ENCODE results near the gene PRPF19.
"Not testable (repeated sequence)": the region's sequence is repeated elsewhere in the genome, so short reads cannot be mapped to it uniquely, and the experiment has no call there.

The PRPF19 gene

DNA sequence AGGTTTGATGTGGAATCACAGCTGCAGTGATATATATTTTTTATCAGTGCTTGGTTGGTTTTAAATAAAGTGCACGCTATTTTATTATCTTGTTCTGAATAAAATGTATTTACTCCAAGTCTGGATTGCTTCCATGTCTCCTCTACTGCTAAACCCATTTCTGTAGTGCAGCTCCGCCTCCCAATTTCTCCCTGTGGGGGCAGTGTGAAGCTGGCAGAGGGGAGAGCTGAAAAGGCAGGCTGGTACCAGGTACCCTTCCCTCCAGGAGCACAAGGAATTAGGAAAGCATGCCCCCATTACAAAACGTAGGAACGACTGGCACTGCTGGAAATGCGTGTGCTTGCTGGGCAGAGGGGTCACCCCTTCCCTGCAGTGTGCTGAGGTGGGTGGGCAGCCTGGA, 16.9 kb upstream of the PRPF19 start:
- no peak for DNase-seq (ENCODE audit: low spot score)

DNA sequence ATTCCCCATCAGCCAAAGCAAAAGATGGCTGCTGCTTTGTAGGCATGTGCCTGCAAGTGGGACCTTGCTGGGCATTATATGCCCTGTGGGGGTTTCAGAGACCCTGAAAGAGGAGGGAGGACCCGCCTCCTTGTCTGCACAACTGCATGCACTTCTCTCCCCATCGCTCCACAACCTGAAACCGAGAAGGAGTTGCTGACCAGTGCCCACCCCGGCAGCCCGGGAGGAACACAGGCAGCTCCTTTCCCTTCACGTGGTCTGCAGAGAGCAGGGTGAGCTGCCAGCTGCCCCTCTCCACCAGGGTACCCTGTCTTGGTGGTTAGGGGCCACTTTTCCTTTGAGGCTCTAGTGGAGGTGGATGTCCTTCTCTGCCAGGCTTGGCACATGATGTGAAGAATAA, 16.5 kb upstream of the PRPF19 start:
- no peak for DNase-seq (ENCODE audit: low spot score)

DNA sequence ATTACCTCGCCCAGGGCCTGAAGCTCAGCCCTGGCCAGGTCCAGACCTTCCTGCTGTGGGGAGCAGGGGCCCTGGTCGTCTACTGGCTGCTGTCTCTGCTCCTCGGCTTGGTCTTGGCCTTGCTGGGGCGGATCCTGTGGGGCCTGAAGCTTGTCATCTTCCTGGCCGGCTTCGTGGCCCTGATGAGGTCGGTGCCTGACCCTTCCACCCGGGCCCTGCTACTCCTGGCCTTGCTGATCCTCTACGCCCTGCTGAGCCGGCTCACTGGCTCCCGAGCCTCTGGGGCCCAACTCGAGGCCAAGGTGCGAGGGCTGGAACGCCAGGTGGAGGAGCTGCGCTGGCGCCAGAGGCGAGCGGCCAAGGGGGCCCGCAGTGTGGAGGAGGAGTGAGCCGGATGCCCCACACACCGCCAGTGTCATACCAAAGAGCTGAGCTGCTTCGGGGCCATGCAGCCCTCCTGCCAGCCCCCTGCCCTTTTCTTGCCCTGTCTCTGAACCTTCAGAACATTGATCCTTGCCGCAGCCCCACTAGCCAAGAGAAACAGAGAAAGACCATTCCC, 15.5 kb upstream of the PRPF19 start:
- no peak for DNase-seq (ENCODE audit: low spot score)

DNA sequence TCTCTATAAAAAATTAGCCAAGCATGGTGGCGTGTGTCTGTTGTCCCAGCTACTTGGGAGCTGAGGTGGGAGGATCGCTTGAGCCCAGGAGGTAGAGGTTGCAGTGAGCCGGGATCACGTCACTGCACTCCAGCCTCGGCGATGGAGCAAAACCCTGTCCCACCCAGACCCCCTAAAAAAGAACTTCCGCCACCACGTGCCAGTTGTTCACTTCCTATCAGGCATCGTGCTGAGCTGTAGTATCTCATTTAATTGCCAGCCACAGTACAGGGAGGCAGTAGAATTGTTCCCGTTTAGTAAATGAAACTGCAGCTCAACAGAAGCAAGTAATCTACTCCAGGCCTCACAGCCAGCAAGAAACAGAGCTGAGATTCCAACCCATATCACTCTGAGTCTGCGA, 14.9 kb upstream of the PRPF19 start:
- DNase-seq (ENCODE audit: low spot score), result no peak

DNA sequence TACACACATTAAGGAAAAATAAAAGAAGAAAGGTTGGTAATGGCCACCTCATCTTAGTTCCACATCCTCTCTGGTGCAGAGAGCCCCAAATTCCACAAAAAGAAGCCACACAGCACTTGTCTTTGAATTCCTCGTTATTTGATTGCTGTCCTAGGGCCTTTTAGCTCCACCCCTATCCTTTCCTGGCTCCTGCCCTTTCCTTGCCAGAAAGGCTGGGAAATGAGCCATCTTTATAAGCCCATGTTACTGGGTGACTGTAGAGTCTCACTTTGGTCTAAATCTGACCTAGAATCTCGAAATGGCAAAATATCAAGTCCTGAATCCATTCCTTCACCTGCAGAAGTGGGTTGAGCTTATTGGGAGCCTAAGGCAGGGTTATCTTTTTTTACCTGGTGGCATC, 13.6 kb upstream of the PRPF19 start:
- DNase-seq (ENCODE audit: low spot score), result no peak

DNA sequence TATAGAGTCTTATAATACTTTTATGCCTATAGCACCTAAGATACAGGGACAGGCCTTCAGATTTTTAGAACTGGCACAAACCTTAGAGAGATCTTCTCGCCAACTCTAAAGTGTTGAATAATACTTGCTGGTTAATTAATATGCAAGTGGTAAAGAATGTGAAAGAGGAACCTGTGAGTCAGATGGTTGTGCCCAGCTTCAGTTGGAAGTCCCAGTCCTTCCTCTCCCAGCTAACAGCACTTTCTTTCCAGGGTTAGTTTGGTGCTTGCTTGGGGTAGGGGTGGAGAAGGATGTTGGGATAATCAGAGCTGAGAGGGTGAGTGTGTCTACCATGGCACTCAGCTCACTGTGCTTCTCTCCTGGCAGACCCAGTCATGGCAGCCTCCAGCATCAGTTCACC, 12.9 kb upstream of the PRPF19 start:
- no peak for DNase-seq (ENCODE audit: low spot score)

DNA sequence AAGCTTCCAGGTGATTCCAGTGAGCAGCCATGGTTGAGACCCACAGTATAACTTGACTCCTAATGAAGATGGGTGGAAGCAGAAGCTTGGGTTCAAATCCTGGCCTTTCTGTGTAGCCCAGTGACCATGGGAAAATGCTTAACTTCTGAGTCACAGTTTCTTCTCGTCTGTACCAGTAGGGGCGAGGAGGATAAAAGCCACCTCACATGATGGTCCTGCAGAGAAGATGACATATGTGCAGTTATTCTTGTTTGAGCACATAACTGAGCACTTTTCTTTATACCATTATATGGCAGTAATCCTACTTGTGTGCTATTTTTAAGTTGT, 12.5 kb upstream of the PRPF19 start:
- no peak for DNase-seq (ENCODE audit: low spot score)

DNA sequence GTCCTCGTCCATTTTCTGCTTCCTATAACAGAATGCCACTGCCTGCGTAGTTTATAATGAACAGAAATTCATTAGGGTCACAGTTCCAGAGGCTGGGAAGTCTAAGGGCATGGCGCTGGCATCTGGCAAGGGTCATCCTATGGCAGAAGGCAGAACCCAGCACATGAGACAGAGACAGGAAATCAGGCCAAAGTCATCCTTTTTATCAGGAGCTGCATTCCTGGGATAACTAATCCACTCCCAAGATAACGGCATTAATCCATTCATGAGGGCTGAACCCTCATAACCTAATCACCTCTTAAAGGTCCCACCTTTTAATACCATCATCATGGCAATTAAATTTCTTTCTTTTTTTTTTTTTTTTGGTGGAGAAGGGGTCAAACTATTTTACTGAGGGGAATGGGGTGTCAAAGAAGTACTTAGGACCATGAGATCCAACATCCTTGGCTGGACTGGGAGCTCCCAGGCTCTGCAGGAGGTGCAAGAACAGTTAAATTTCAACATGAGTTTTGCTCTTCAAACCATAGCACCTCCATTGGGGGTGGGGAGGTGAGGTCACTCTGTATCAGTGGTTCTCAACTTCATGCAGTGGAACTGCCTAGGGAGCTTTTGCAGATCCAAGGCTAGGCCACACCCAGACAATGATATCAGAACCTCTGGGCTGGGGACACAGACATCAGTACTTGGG, 12.0 kb upstream of the PRPF19 start:
- DNase-seq (ENCODE audit: low spot score), result no peak

DNA sequence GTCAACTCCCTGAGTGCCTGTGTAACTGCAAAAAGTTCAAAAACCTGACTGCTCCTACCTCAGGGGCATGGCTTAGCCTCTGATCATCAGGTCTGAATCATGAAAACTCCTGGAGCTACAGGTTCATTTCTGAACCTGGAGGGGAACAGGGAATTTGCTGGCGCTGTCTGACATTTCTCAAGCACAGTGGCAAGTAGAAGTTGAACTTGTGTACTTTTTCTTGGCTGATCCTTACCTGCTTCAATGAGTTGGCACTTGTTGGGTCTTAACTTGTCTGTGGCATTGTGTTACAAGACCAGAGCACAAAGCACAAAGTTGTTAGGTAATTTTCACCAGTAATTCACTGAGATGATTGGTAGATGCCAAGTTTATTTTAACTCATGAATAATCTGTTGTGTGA, 10.9 kb upstream of the PRPF19 start:
- DNase-seq (ENCODE audit: low spot score), result no peak

DNA sequence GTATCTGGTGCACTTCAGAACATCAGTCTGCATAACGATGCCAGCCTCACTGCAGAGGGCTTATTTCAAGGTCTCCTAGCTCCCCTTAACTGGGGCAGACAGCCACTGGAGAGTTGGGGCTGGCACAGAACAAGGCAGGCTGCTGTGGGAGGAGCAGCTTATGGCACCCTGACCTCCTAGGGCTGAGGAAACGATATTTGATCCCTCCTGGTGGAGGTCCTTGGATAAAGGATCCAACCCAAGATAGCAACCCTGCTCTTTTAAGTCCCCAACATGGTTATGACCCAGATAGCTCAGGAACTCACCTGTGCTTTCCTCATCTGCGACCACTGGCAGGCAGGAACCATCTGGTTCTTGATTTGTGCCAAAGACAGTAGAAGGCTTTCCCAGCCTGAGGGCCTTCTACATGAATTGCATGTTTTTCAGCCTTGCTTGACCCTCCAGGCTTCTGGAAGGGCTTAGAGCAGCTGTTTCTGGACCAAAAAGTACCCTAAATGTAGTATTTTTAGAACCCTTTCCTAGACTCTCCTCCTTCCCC, 10.4 kb upstream of the PRPF19 start:
- DNase-seq (ENCODE audit: low spot score), result no peak

DNA sequence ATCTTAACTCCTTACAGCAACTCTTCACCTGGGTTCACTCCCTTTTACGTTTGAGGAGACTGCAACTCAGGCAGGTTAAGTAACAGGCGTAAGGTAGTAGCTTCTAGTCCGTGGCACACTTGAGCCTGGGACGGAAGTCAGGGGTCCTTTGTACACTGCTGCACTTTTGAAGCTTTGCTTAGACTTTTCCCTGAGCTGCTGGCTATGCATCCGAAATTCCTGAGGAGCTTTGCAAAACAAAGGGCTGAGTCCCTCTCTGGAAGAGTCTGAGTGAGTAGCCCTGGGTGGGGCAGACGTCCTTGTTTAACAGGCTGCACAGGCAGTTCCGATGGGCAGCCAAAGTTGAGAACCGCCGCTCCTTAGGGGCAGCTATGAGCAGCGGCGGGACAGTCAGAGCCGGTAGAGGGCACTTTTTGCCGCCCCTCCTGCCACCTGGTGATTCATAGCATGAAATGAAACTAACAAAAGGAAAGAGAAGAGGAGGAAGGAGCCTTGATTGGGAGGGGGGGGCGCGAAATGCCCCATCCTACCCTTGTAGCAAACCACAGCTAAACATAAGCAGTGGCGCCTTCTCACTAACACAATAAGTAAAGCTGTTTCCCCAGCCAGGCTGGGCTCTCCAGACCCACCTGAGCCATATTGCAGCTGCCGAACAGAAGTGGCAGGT, 9.0 kb upstream of the PRPF19 start:
- DNase-seq (ENCODE audit: low spot score), result peak; percentile 63

DNA sequence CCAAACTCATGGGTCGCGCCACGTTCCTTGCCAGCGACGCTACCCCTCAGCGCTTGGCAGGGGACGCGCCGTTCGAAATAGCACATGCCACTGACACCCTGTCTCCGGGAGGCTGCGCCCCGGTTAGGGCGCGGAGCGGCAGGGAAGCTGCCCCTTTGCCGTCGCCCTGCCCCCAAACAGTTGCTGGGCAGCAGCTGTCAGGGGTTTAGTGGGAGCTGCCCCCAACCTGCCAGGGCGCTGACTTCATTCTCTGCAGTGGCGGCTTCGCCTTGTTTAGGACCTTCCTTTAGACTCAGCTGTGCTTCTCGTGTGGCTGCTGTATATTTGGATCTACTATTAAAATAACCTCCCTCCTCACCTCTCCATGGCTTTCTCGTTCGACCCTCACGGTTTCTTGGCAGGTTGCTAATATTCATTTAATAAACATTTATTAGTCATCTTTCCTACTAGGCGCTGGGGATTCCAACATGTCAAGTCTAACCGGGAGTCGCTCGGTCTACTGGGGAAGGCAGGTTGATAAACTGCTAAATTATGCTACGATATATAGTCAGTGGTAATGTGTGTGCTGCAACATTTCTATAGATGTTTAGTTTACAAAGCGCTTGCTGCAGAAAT, 8.4 kb upstream of the PRPF19 start:
- no peak for DNase-seq (ENCODE audit: low spot score)

DNA sequence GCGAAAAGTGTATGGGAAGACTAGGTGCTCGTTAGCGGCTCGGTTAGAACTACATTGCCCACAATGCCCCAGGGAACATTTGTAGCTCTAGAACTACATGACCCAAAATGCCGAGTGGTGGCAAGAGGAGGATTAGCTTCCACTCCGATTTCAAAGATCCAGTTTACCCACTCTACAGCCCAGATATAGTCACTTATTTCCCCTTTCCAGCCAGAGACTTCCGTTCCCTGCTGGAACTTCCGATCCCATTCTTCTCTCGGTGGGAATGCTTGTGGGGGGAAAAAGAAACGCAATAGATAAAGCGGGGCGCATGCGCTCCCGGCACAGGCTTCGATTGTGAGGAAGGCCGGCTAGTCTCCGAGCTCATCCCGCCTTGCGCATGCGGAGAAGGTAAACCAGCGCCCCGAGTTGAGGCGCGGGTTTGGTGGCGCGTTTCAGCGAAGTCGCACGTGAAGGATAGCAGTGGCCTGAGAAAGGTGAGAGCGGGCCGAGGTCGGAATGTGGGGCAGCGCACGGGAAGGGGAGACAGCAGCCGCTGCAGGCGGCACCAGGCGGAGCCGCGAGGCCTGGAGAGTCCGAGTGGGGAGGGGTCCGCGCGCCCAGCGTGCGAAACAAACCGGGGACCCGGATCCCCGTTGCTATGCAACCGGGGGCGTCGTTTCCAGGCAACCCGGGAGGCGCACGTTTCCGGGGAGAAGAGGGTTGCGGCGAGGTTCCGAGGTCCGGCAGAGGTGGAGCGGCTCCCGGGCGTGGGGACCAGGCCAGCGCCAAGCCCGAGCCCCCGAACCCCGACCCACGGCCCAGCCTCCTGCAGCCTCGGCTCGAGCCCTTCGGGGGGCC, 7.6 kb upstream of the PRPF19 start, which contains the start of gene TMEM109:
Gene TMEM109 (plus strand): TSS at position 366 of the 840 bp plus-strand sequence. CDS start 5,536 bp downstream, outside the sequence.
- DNase-seq (ENCODE audit: low spot score), result peak; percentile 95

DNA sequence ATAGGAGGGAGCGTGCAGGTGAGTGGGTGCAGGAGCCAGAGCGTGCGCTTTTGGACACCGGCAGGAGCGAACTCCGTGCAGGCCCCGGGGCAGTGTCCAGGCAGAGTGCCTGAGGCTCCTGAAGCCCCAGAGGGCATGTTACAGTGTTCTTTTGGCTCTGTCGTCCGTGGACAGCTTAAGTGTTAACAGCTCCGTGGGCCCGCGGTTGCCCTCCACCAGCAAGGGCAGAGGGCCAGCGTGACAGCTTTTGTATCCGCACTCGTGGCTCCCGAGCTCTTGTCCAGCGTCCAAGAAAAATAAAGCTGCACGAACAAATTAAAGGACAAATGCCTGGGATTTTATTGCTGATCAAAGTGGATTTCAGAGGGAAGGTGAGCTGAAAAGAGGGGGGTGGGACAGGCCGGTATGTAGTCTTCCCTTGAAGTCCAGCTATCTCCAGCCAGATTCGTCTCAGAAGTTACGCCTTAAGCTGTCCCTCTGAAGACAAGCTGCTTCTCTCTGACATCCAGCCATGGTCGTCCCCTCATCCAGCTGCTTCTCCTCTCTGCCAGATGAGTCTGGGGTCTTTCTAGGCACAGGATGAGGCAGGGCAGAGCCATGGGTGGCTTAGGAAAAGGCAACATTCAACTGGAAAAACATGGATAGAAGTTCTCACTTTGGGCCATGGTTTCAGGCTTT, 6.6 kb upstream of the PRPF19 start:
- DNase-seq (ENCODE audit: low spot score), result no peak

DNA sequence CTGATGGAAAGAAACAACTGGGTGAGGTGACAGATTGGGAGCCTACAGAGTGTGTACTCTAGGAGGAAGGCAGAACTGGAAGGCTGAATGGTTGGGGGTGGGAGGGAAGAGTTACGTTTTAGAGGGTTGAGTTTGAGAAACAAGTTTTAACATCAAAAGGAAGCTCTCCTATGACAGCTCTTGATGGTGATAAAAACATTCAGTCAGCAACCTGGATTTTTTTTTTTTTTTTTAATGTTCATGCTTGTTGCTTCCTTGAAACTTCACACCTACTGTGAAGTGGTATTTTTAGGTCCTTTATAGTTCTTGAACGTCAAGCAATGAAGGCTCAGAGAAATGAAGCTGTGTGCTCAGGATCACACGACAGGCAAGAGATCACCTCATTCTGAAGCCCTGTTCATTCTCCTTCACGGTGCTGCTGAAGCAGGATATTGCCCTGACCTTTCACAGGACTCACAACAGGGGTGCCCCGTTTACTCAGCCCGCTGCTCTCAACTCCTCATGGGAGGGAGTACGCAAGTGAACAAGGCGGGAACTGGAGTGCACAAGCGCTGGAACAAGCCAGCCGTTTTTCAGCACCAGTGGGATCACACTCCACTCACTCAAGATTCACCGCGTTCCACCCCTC, 6.0 kb upstream of the PRPF19 start:
- DNase-seq (ENCODE audit: low spot score), result no peak

DNA sequence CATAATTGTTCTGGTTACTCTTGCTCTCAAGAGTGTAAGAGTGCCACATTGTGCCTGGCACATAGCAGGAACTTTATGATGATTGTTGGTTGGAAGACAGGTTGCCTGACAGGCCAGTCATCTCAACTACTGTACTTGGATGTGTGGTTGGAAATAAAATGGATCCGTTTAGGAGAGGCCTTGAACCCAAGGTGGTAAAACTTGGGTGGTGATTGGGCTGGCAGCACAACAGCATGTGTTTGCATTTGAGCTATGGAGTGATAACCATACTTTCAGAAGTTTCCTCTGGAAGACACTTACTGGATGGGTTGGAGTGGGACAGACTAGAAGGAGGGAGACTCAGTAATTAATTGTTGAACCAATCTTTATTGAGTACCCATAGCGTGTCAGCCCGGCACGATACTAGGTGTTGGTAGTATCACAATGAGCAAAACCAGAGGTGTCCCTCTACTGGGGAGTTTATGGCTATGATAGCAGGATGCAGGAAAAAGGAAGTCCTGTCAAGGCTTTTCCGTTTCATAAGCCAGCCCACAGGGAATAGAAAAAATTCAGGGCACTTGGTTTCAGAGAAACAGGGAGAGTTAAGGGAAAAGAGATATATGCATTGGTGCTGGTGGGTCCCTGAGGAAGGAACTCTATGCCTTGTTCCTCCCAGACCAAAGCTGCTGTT, 4.5 kb upstream of the PRPF19 start:
- DNase-seq (ENCODE audit: low spot score), result no peak

DNA sequence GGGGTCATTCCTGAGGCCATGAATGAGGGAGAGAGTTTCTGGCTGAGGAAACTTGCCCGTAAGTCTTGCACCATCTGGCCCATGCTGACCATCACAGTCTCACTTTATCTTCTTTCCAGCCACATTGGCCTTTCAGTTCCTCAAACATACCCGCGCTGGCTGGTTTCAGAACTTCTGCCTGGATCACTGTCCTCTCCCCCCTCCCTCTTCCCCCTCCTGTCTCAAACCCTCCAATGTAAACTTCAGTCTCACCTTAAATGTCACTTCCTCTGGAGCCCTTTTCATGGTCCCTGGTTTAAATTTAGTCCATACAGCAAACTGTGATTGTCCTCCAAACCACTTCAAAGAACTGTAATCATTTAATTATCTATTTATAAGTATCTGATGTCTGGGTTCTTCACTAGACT, 3.9 kb upstream of the PRPF19 start:
- DNase-seq (ENCODE audit: low spot score), result peak; percentile 75

DNA sequence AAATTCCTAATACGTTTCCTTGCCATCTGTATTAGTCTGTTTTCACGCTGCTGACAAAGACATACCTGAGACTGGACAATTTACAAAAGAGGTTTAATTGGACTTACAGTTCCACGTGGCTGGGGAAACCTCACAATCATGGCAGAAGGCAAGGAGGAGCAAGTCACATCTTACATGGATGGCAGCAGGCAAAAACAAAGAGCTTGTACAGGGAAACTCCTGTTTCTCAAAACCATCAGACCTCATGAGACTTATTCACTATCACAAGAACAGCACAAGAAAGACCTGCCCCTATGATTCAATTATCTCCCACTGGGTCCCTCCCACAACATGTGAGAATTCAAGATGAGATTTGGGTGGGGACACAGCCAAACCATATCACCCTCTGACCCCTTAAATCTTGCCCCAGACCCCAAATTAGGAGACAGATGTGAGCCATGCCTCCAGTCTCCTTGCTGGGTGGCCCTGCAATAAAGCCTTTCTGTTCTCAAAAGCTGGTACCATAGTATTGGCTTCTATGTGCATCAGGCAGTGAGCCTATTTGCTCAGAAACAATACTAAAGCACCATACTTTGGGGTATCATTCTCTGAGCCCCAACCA, 3.4 kb upstream of the PRPF19 start:
- not testable (repeated sequence) for DNase-seq (ENCODE audit: low spot score)

DNA sequence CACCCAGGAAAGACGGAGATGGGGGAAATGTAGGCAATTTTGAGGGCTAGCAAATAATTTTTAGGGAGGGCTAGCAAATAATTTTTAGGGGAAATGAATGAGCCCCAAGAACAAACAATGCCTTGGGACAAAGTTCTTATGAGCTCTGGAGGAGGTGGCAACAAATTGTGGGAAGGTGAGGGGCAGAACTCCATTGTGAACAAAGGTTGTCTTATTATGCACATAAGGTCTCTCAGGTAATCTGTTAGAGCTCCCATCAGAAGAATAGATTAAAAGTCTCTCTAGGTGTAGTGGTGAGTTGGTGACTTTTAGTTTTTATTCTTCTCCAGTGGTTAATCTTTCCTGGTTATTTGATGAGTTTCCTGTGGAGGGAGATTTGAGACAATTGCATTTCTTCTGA, 2.4 kb upstream of the PRPF19 start:
- DNase-seq (ENCODE audit: low spot score), result no peak

DNA sequence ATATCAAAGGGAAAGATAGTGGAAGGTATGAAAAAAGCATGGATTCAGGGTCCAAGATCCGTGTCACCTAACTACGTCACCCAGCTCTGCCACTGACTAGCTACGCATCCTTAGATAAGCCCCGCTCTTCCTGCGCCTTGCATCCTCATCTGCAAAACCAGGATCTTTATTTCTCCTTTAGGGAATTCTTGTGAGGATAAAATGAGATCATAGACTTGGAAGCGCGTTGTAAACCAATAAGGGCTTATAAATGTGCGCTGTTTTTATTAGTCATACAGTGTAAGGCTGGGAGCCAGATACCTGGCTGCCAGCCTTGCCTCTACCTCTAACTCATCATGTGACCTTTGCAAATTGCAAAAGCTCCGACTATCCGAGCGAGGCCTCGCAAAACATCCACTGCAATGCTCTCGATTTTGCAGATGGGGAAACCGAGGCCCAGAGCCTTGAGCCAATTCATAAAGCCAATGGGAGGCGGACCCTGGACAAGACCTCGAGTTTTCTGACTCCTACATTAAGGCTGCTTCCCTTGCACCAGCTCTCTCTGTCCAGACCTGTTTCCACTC, 753 bp downstream of the PRPF19 start:
- no peak for DNase-seq (ENCODE audit: low spot score)
